HepG2 (cell line): Measurements from ENCODE around the gene YIPF3. TPM values are rescaled to one million over a fixed set of nuclear protein-coding genes. Genes with fewer than 3 reads are reported as not detected.

Source experiments
- HNRNPLL ChIP-seq: fragments of 200-400 bp; formaldehyde crosslinking; IDR thresholded peaks from 2 replicates; pipeline ENCODE4 v1.6.1; 2017; ENCODE audit warnings: mild to moderate bottlenecking, low read depth, low read length; ENCODE audit not compliant: poor library complexity, severe bottlenecking
- NR2C2 ChIP-seq: sonication (generic); formaldehyde crosslinking; IDR thresholded peaks from 2 replicates; pipeline ENCODE4 v1.4.0; 2020; ENCODE audit warnings: missing genetic modification reagents, mild to moderate bottlenecking, moderate library complexity, borderline replicate concordance
- REPIN1 ChIP-seq: sonication (generic); formaldehyde crosslinking; IDR thresholded peaks from 2 replicates; pipeline ENCODE4 v1.8.0; 2022; ENCODE audit warnings: missing genetic modification reagents, low read depth, mild to moderate bottlenecking, borderline replicate concordance
- RORA ChIP-seq: sonication (generic); formaldehyde crosslinking; IDR thresholded peaks from 2 replicates; pipeline ENCODE4 v1.5.0; 2020; ENCODE audit warnings: mild to moderate bottlenecking, missing genetic modification reagents, moderate library complexity
- SYNCRIP ChIP-seq: fragments of 200-400 bp; formaldehyde crosslinking; IDR thresholded peaks from 2 replicates; pipeline ENCODE4 v1.6.1; 2018; ENCODE audit warnings: mild to moderate bottlenecking, low read depth, low read length; ENCODE audit not compliant: insufficient read depth
- ZFP82 ChIP-seq: sonication (generic); formaldehyde crosslinking; IDR thresholded peaks from 2 replicates; pipeline ENCODE4 v1.5.1; 2020; ENCODE audit warnings: mild to moderate bottlenecking, missing genetic modification reagents, borderline replicate concordance
- ZNF235 ChIP-seq: sonication (generic); formaldehyde crosslinking; IDR thresholded peaks from 2 replicates; pipeline ENCODE4 v1.8.1; 2023; ENCODE audit warnings: mild to moderate bottlenecking, missing genetic modification reagents, borderline replicate concordance
- ZNF598 ChIP-seq: sonication (generic); formaldehyde crosslinking; IDR thresholded peaks from 2 replicates; pipeline ENCODE4 v1.5.1; 2020; ENCODE audit warnings: mild to moderate bottlenecking, missing genetic modification reagents, borderline replicate concordance
- ZNF746 ChIP-seq: sonication (generic); formaldehyde crosslinking; IDR thresholded peaks from 2 replicates; pipeline ENCODE4 v1.8.0; 2022; ENCODE audit warnings: mild to moderate bottlenecking, missing genetic modification reagents
- ZSCAN21 ChIP-seq: sonication (generic); formaldehyde crosslinking; IDR thresholded peaks from 2 replicates; pipeline ENCODE4 v1.8.0; 2022; ENCODE audit warnings: mild to moderate bottlenecking, missing genetic modification reagents, moderate library complexity, borderline replicate concordance
- polyA plus RNA-seq, 8 experiments: library from polyadenylated mRNA; depleted of rRNA in 3 of 8; stranded (reverse) in 7 of 8; unstranded in 1 of 8; fragments of >200 nt; fragmentation: Illumina TruSeq in 4 of 8; extraction: Trizol in 4 of 8; gene quantifications; 2 replicates each; pipeline versions ENCODE4 v1.2.1 to v1.2.3, GENCODE V29; 2011 to 2016; ENCODE audit warnings: low read depth in 4 of 8, missing spikeins in 1 of 8, mixed read lengths in 1 of 8; ENCODE audit not compliant: insufficient read depth in 1 of 8
- total RNA-seq, 5 experiments: library from RNA; depleted of rRNA; stranded (reverse); fragments of >200 nt; fragmentation: Illumina TruSeq; extraction: Trizol; gene quantifications; 2 replicates each; pipeline ENCODE4 v1.2.3, GENCODE V29; 2016; ENCODE audit warnings: low read depth in 1 of 5
- TF ChIP-seq, protein P1 (sequence below): sonication (generic); formaldehyde crosslinking; conservative IDR thresholded peaks from 2 replicates; pipeline ENCODE4 v1.8.1; 2023; ENCODE audit warnings: missing genetic modification reagents
- TF ChIP-seq, protein P2 (sequence below): sonication (generic); formaldehyde crosslinking; IDR thresholded peaks from 2 replicates; pipeline ENCODE4 v1.5.0; 2020; ENCODE audit warnings: mild to moderate bottlenecking, missing genetic modification reagents
- TF ChIP-seq, protein P3 (sequence below): sonication (generic); formaldehyde crosslinking; IDR thresholded peaks from 2 replicates; pipeline ENCODE4 v1.5.1; 2020; ENCODE audit warnings: missing genetic modification reagents, mild to moderate bottlenecking, borderline replicate concordance
- TF ChIP-seq, protein P4 (sequence below): sonication (generic); formaldehyde crosslinking; IDR thresholded peaks from 2 replicates; pipeline ENCODE4 v1.5.1; 2020; ENCODE audit warnings: mild to moderate bottlenecking, missing genetic modification reagents, moderate library complexity
- TF ChIP-seq, protein P5 (sequence below): sonication (generic); formaldehyde crosslinking; IDR thresholded peaks from 2 replicates; pipeline ENCODE4 v1.5.0; 2020; ENCODE audit warnings: missing genetic modification reagents

YIPF3 gene
- total and polyA plus RNA-seq, 2 of the 13 experiments (the other 11 are each of a cell fraction or from before 2014, with no cell fraction given), result 107 to 206 TPM

DNA sequence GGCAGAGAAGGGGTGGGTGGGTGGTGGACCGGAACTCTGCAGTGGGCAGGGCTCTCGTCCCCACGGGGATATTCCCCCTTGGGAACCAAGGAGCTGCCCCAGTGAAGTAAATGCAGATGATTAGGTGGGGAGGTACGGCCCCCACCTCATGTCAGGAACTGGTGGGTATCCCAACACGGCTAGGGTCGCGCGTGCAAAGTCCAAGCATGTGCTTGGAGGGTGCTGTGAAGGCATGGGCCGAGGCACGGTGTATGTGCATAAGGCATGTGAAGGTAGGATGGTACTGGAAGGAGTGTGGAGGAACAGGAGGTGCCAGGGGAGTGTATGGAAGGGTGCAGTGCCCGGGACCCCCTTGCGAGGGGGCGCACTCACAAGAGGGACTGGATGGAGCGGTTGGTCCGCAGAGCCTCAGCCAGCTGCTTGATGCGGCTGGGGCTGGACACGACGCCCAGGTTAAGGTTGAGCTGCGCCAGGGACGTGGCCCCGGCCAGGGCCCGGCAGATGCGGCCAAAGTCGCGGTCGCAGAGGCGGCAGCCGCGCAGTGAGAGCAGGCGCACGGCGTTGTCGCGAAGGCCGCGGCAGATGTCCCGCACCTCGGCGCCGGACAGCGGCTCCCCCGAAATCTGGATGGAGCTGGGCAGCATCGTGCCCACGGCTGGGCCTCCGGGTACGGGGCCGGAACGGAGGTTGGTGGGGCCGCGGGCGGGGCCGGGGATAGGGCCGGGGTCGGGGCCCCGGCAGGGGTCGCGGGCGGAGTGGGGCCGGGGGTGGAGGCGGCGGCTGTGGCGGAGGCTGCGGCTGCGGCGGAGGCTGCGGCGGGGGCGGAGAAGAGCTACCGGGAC lies 7.4 kb downstream of the YIPF3 start (continued):
- TF ChIP-seq, protein P1, sequence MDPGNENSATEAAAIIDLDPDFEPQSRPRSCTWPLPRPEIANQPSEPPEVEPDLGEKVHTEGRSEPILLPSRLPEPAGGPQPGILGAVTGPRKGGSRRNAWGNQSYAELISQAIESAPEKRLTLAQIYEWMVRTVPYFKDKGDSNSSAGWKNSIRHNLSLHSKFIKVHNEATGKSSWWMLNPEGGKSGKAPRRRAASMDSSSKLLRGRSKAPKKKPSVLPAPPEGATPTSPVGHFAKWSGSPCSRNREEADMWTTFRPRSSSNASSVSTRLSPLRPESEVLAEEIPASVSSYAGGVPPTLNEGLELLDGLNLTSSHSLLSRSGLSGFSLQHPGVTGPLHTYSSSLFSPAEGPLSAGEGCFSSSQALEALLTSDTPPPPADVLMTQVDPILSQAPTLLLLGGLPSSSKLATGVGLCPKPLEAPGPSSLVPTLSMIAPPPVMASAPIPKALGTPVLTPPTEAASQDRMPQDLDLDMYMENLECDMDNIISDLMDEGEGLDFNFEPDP (CRISPR knock-in tag), result 0 out of 2 replicates have a peak, but pooled peaks have one; percentile 94
- TF ChIP-seq ZSCAN21 (CRISPR knock-in tag), result peak; percentile 76; the same call in 1 of the 2 replicates
- TF ChIP-seq RORA (CRISPR knock-in tag), result no peak
- TF ChIP-seq, protein P2, sequence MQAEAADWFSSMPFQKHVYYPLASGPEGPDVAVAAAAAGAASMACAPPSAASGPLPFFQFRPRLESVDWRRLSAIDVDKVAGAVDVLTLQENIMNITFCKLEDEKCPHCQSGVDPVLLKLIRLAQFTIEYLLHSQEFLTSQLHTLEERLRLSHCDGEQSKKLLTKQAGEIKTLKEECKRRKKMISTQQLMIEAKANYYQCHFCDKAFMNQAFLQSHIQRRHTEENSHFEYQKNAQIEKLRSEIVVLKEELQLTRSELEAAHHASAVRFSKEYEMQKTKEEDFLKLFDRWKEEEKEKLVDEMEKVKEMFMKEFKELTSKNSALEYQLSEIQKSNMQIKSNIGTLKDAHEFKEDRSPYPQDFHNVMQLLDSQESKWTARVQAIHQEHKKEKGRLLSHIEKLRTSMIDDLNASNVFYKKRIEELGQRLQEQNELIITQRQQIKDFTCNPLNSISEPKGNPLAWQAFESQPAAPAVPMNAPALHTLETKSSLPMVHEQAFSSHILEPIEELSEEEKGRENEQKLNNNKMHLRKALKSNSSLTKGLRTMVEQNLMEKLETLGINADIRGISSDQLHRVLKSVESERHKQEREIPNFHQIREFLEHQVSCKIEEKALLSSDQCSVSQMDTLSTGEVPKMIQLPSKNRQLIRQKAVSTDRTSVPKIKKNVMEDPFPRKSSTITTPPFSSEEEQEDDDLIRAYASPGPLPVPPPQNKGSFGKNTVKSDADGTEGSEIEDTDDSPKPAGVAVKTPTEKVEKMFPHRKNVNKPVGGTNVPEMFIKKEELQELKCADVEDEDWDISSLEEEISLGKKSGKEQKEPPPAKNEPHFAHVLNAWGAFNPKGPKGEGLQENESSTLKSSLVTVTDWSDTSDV (CRISPR knock-in tag), result 0 out of 2 replicates have a peak, but pooled peaks have one; percentile 36
- TF ChIP-seq ZNF235 (CRISPR knock-in tag), result peak; percentile 58; the same call in 1 of the 2 replicates
- 0 out of 2 replicates have a peak, but pooled peaks have one; percentile 47 for TF ChIP-seq ZFP82 (CRISPR knock-in tag)
- TF ChIP-seq, protein P3, sequence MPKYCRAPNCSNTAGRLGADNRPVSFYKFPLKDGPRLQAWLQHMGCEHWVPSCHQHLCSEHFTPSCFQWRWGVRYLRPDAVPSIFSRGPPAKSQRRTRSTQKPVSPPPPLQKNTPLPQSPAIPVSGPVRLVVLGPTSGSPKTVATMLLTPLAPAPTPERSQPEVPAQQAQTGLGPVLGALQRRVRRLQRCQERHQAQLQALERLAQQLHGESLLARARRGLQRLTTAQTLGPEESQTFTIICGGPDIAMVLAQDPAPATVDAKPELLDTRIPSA (CRISPR knock-in tag), result 0 out of 2 replicates have a peak, but pooled peaks have one; percentile 30
- TF ChIP-seq, protein P4, sequence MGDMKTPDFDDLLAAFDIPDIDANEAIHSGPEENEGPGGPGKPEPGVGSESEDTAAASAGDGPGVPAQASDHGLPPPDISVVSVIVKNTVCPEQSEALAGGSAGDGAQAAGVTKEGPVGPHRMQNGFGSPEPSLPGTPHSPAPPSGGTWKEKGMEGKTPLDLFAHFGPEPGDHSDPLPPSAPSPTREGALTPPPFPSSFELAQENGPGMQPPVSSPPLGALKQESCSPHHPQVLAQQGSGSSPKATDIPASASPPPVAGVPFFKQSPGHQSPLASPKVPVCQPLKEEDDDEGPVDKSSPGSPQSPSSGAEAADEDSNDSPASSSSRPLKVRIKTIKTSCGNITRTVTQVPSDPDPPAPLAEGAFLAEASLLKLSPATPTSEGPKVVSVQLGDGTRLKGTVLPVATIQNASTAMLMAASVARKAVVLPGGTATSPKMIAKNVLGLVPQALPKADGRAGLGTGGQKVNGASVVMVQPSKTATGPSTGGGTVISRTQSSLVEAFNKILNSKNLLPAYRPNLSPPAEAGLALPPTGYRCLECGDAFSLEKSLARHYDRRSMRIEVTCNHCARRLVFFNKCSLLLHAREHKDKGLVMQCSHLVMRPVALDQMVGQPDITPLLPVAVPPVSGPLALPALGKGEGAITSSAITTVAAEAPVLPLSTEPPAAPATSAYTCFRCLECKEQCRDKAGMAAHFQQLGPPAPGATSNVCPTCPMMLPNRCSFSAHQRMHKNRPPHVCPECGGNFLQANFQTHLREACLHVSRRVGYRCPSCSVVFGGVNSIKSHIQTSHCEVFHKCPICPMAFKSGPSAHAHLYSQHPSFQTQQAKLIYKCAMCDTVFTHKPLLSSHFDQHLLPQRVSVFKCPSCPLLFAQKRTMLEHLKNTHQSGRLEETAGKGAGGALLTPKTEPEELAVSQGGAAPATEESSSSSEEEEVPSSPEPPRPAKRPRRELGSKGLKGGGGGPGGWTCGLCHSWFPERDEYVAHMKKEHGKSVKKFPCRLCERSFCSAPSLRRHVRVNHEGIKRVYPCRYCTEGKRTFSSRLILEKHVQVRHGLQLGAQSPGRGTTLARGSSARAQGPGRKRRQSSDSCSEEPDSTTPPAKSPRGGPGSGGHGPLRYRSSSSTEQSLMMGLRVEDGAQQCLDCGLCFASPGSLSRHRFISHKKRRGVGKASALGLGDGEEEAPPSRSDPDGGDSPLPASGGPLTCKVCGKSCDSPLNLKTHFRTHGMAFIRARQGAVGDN, result peak; percentile 94
- 0 out of 2 replicates have a peak, but pooled peaks have one; percentile 32 for TF ChIP-seq NR2C2
- TF ChIP-seq, protein P5, sequence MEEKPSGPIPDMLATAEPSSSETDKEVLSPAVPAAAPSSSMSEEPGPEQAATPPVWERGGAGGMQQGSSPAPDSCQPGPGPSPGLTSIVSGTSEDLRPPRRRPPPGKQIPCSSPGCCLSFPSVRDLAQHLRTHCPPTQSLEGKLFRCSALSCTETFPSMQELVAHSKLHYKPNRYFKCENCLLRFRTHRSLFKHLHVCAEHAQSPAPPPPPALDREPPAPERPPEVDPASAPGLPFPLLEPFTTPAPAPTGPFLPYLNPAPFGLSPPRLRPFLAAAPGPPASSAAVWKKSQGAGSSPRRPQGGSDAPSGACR (CRISPR knock-in tag), result peak; percentile 23; the same call in 1 of the 2 replicates
- TF ChIP-seq SYNCRIP, result no peak
- 0 out of 2 replicates have a peak, but pooled peaks have one; percentile 34 for TF ChIP-seq REPIN1 (CRISPR knock-in tag)
- peak; percentile 42; the same call in 1 of the 2 replicates for TF ChIP-seq ZNF746 (CRISPR knock-in tag)
- no peak for TF ChIP-seq ZNF598 (CRISPR knock-in tag)
- TF ChIP-seq HNRNPLL, result peak; percentile 95
